ENCODE results near the gene MFNG.

GRCh38 chr22:37430941-37431340 lies 55.2 kb downstream of the MFNG start:
- TF ChIP-seq EZH2phosphoT487 (IDR thresholded peaks at IDR 0.05; ENCODE audit: low read depth, severe bottlenecking, unreplicated experiment) (no peak), EZH2 (IDR thresholded peaks at IDR 0.05; ENCODE audit: borderline replicate concordance) (no peak)
- TF ChIP-seq, protein P1, sequence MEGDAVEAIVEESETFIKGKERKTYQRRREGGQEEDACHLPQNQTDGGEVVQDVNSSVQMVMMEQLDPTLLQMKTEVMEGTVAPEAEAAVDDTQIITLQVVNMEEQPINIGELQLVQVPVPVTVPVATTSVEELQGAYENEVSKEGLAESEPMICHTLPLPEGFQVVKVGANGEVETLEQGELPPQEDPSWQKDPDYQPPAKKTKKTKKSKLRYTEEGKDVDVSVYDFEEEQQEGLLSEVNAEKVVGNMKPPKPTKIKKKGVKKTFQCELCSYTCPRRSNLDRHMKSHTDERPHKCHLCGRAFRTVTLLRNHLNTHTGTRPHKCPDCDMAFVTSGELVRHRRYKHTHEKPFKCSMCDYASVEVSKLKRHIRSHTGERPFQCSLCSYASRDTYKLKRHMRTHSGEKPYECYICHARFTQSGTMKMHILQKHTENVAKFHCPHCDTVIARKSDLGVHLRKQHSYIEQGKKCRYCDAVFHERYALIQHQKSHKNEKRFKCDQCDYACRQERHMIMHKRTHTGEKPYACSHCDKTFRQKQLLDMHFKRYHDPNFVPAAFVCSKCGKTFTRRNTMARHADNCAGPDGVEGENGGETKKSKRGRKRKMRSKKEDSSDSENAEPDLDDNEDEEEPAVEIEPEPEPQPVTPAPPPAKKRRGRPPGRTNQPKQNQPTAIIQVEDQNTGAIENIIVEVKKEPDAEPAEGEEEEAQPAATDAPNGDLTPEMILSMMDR (IDR thresholded peaks at IDR 0.05; ENCODE audit: poor library complexity), result no peak

Measured in hepatocyte (in vitro differentiated cells).